Naive thymus-derived CD4-positive, alpha-beta T cell (primary cell): Measurements from ENCODE around the gene MBNL3. TPM values are rescaled to one million over a fixed set of nuclear protein-coding genes. Genes with fewer than 3 reads are reported as not detected.

Experiments
- ATAC-seq: fragments of 150-1000 bp; cut with Tn5 transposase; 2 replicates; pipeline ENCODE4 v1.10.0; 2021; ENCODE audit warnings: mild to moderate bottlenecking, moderate library complexity
- CTCF ChIA-PET: fragments of 350-600 bp; sonication (Branson Sonifier 250); formaldehyde crosslinking; loops from one replicate; lab custom pipeline; 2021; ENCODE audit warnings: antibody characterized with exemption; lab: Charles Lee
- POLR2A ChIA-PET: fragments of 350-600 bp; sonication (Branson Sonifier 250); formaldehyde crosslinking; loops from one replicate; lab custom pipeline; 2021; ENCODE audit warnings: antibody characterized with exemption, inconsistent platforms; lab: Charles Lee
- DNase-seq, 9 donors: peaks; one replicate each; pipeline versions ENCODE4 v3.0.0 to v3.0.0-alpha.2; 2020 to 2022; ENCODE audit warnings: mixed read lengths in 1 of 9
- H3K27ac ChIP-seq: one replicate; pipeline ENCODE4 v1.7.0; 2013; ENCODE audit warnings: mild to moderate bottlenecking, low read depth, low read length, moderate library complexity
- H3K27me3 ChIP-seq, 2 donors: one replicate each; pipeline ENCODE4 v1.7.0; 2013; ENCODE audit warnings: low read length in 2 of 2, mild to moderate bottlenecking in 2 of 2, moderate library complexity in 2 of 2; ENCODE audit not compliant: control insufficient read depth in 2 of 2, insufficient read depth in 2 of 2
- H3K36me3 ChIP-seq, 3 experiments: 1 replicate in 2 of 3; 2 replicates in 1 of 3; pipeline ENCODE4 v1.7.0; 2013; ENCODE audit warnings: low read length in 3 of 3, mild to moderate bottlenecking in 3 of 3, moderate library complexity in 1 of 3; ENCODE audit not compliant: insufficient read depth in 3 of 3, control insufficient read depth in 2 of 3
- H3K4me1 ChIP-seq, 2 donors: one replicate each; pipeline ENCODE4 v1.7.0; 2013; ENCODE audit warnings: low read length in 2 of 2, mild to moderate bottlenecking in 2 of 2, moderate library complexity in 1 of 2; ENCODE audit not compliant: control insufficient read depth in 2 of 2, insufficient read depth in 2 of 2
- H3K4me3 ChIP-seq: 2 replicates; pipeline ENCODE4 v1.7.0; 2013; ENCODE audit warnings: mild to moderate bottlenecking, low read length
- H3K9me3 ChIP-seq, 3 experiments: 1 replicate in 2 of 3; 2 replicates in 1 of 3; pipeline ENCODE4 v1.7.0; 2013; ENCODE audit warnings: low read length in 3 of 3; ENCODE audit not compliant: control insufficient read depth in 2 of 3
- H3K27ac Mint-ChIP-seq, 9 donors: one replicate each; pipeline ENCODE4 v1.8.0; 2020 to 2022; ENCODE audit warnings: mixed read lengths in 9 of 9, mild to moderate bottlenecking in 8 of 9, moderate library complexity in 5 of 9, inconsistent platforms in 2 of 9
- H3K27me3 Mint-ChIP-seq, 5 donors: one replicate each; pipeline ENCODE4 v1.8.0; 2021 to 2022; ENCODE audit warnings: mixed read lengths in 5 of 5, mild to moderate bottlenecking in 1 of 5
- H3K36me3 Mint-ChIP-seq, 5 donors: one replicate each; pipeline ENCODE4 v1.8.0; 2020 to 2022; ENCODE audit warnings: mixed read lengths in 5 of 5, mild to moderate bottlenecking in 3 of 5, inconsistent platforms in 1 of 5
- H3K4me1 Mint-ChIP-seq, 7 donors: one replicate each; pipeline ENCODE4 v1.8.0; 2020 to 2022; ENCODE audit warnings: mixed read lengths in 7 of 7, mild to moderate bottlenecking in 3 of 7, inconsistent platforms in 1 of 7
- H3K4me3 Mint-ChIP-seq, 10 donors: one replicate each; pipeline ENCODE4 v1.8.0; 2020 to 2022; ENCODE audit warnings: mild to moderate bottlenecking in 10 of 10, mixed read lengths in 10 of 10, moderate library complexity in 6 of 10, inconsistent platforms in 2 of 10
- H3K9me3 Mint-ChIP-seq, 11 donors: one replicate each; pipeline ENCODE4 v1.8.0; 2020 to 2022; ENCODE audit warnings: mixed read lengths in 11 of 11, mild to moderate bottlenecking in 4 of 11, inconsistent platforms in 1 of 11, moderate library complexity in 1 of 11
- intact Hi-C, 2 donors: fragments of 100-400 bp; cut with micrococcal nuclease; formaldehyde crosslinking; loops; one replicate each; pipeline ENCODE4 v1.15.1; 2023
- polyA plus RNA-seq, 2 donors: library from polyadenylated mRNA; unstranded; fragments of 300-500 nt; fragmentation: Illumina TruSeq; gene quantifications; one replicate each; pipeline ENCODE4 v1.2.3, GENCODE V29; 2021
- total RNA-seq, 6 experiments: library from RNA in 5 of 6; stranded (reverse) in 5 of 6; gene quantifications; 1 replicate in 5 of 6; 2 replicates in 1 of 6; pipeline ENCODE4 v1.2.3 and lab custom pipeline; 2021 to 2026

The MBNL3 gene
- total and polyA plus RNA-seq, 7 experiments from 2014 or later = 20.8 to 38.5 (median 29.7) TPM

DNA sequence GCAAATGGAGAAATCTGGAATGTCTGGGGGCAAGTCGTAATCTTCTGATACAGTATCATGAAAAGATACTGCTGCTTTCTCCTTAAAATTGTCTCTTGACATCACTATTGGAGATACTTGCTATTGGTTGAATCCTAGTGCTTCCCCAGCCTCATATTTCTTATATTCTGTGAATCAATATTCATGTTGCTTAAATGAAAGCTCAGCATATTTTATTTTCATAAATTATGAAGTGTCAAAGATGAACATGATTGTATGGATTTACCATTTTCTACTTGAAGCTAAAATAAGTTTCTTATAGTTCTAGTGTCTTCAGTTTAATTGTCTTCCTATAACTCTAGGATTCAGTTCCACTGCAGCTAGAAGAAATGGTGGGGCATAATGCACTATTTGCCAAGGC, 29.6 kb upstream of the MBNL3 start:
- intact Hi-C loops = no loop called here
- H3K9me3 ChIP-seq = no peaks in the 10 kb centered on the region
- Mint-ChIP-seq H3K4me1 (no peaks in the 10 kb centered on the region), H3K27me3 (peaks cover 0 to 3% (median 0%) of the 10 kb centered on the region in 5 donors), H3K9me3 (no peaks in the 10 kb centered on the region), H3K4me3 (no peak overlapping the region), H3K36me3 (no peaks in the 10 kb centered on the region), H3K27ac (no peak overlapping the region)
- H3K4me3 ChIP-seq = no peak overlapping the region
- H3K27me3 ChIP-seq = no peaks in the 10 kb centered on the region
- no peak overlapping the region for H3K27ac ChIP-seq
- ChIA-PET CTCF (no interaction called here), POLR2A (no interaction called here)
- ATAC-seq = no peak
- H3K36me3 ChIP-seq = no peaks in the 10 kb centered on the region
- no peaks in the 10 kb centered on the region for H3K4me1 ChIP-seq
- no peak for DNase-seq

- no peak overlapping the region for H3K27ac ChIP-seq
- no peaks in the 10 kb centered on the region for H3K36me3 ChIP-seq
- H3K27me3 ChIP-seq = no peaks in the 10 kb centered on the region
- intact Hi-C loops = no loop called here
- H3K27me3 Mint-ChIP-seq = peaks cover 0 to 12% (median 0%) of the 10 kb centered on the region in 5 donors
- no peaks in the 10 kb centered on the region for H3K9me3 ChIP-seq
- ChIA-PET CTCF (interaction anchor here (0.6 kb wide), 1 partner anchor 145 kb away, joined by 3 read pairs; no protein-coding TSS in a partner anchor), POLR2A (no interaction called here)
- H3K4me1 ChIP-seq = no peaks in the 10 kb centered on the region
- no peak overlapping the region for H3K27ac Mint-ChIP-seq
- H3K4me1 Mint-ChIP-seq = no peaks in the 10 kb centered on the region
- DNase-seq (no peak), ATAC-seq (no peak)
- no peak overlapping the region for H3K4me3 Mint-ChIP-seq
- no peak overlapping the region for H3K4me3 ChIP-seq
- no peaks in the 10 kb centered on the region for H3K9me3 Mint-ChIP-seq
- no peaks in the 10 kb centered on the region for H3K36me3 Mint-ChIP-seq
Measured at GRCh38 chrX:132508834-132509233, 20.0 kb upstream of the MBNL3 start.

GRCh38 chrX:132505116-132505515, 16.3 kb upstream of the MBNL3 start:
- Histone ChIP-seq H3K9me3 (no peaks in the 10 kb centered on the region), H3K36me3 (no peaks in the 10 kb centered on the region), H3K4me1 (no peaks in the 10 kb centered on the region), H3K27me3 (no peaks in the 10 kb centered on the region), H3K27ac (no peak overlapping the region), H3K4me3 (no peak overlapping the region)
- DNase-seq (no peak), ATAC-seq (no peak)
- intact Hi-C loops = no loop called here
- Mint-ChIP-seq H3K4me1 (no peaks in the 10 kb centered on the region), H3K36me3 (no peaks in the 10 kb centered on the region), H3K9me3 (no peaks in the 10 kb centered on the region), H3K4me3 (no peak overlapping the region), H3K27ac (no peak overlapping the region), H3K27me3 (peaks cover 0 to 7% (median 0%) of the 10 kb centered on the region in 5 donors)
- POLR2A ChIA-PET = no interaction called here
- CTCF ChIA-PET = no interaction called here

DNA sequence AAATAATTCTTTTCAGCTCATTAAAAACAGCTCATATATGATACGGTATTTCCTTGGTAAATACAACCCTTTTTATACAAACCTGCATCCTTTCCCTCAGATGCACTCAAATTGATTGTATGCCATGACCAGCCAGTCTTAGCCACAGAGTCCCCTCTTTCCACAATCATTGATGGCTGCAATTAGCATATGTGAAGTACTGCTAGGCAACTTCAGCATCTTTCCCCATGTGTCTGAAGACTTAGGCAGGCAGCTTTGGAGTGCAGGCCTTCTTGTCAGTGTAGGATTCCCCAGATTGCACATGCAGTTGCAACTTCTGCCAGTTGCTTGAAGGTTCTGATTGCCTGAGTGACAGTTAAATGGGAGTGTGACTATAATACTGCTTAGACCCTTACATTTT, 15.6 kb upstream of the MBNL3 start:
- no peaks in the 10 kb centered on the region for H3K9me3 ChIP-seq
- H3K27ac ChIP-seq = no peak overlapping the region
- intact Hi-C loops = no loop called here
- DNase-seq (no peak), ATAC-seq (no peak)
- no peak overlapping the region for H3K27ac Mint-ChIP-seq
- H3K36me3 ChIP-seq = no peaks in the 10 kb centered on the region
- no peaks in the 10 kb centered on the region for H3K9me3 Mint-ChIP-seq
- no peaks in the 10 kb centered on the region for H3K4me1 Mint-ChIP-seq
- no peaks in the 10 kb centered on the region for H3K36me3 Mint-ChIP-seq
- H3K4me3 Mint-ChIP-seq = no peak overlapping the region
- POLR2A ChIA-PET = interaction anchor here (0.7 kb wide), 1 partner anchor 23 kb away, joined by 8 read pairs; no protein-coding TSS in a partner anchor
- no peak overlapping the region for H3K4me3 ChIP-seq
- H3K27me3 Mint-ChIP-seq = peaks cover 0 to 8% (median 0%) of the 10 kb centered on the region in 5 donors
- H3K4me1 ChIP-seq = no peaks in the 10 kb centered on the region
- no peaks in the 10 kb centered on the region for H3K27me3 ChIP-seq
- CTCF ChIA-PET = no interaction called here

- Mint-ChIP-seq H3K9me3 (no peaks in the 10 kb centered on the region), H3K4me1 (no peaks in the 10 kb centered on the region), H3K4me3 (no peak overlapping the region), H3K27ac (no peak overlapping the region), H3K36me3 (no peaks in the 10 kb centered on the region), H3K27me3 (peaks cover 0 to 22% (median 0%) of the 10 kb centered on the region in 5 donors)
- Histone ChIP-seq H3K9me3 (no peaks in the 10 kb centered on the region), H3K27ac (no peak overlapping the region), H3K27me3 (no peaks in the 10 kb centered on the region), H3K36me3 (no peaks in the 10 kb centered on the region), H3K4me1 (no peaks in the 10 kb centered on the region), H3K4me3 (no peak overlapping the region)
- POLR2A ChIA-PET = no interaction called here
- intact Hi-C loops = no loop called here
- ATAC-seq (no peak), DNase-seq (no peak)
- CTCF ChIA-PET = no interaction called here
Measured at GRCh38 chrX:132501606-132502005, 12.8 kb upstream of the MBNL3 start.

DNA sequence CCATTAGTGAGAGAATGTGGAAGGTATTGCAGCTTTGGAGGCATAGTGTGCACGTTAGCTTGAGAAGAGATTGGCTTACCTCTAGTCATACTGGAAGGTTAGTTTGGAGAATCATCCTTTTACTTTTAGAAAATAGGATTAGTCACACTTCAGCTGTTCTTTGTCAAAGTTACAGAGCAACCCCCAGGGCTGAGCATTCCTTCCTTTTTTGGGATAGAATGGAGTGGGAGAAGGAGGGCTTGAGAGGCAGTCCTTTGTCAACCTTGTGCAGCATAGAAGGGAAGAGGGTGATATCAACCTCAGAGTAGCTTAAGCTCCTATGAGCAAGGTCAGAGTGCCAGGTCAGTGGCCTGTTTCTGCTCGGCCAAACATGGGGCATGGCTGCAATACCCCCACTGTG, 8.6 kb upstream of the MBNL3 start:
- POLR2A ChIA-PET = no interaction called here
- no peaks in the 10 kb centered on the region for H3K9me3 Mint-ChIP-seq
- intact Hi-C loops = no loop called here

DNA sequence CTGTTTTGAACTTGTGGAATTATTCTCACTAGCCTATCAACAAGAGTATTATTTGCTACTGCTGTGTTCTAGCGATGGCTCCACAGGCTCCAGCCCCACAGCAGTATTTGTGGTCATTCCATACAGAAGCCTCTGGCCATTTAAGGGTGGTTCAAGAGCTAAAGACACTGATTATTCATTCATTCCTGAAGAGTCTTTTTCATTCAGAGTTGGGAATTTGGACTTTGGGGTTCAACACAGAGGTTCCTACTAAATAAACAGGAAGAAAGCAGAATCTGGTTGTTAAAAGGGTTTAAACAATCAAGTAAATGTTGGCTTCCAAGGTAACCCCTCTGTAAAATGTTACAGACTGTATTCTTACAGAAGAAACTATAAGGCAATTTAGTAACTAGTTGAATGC, 4.3 kb upstream of the MBNL3 start:
- no peaks in the 10 kb centered on the region for H3K9me3 Mint-ChIP-seq
- H3K4me1 ChIP-seq = peaks cover 0 to 12% of the 10 kb centered on the region in 2 donors
- peaks cover 0 to 31% (median 0%) of the 10 kb centered on the region in 5 donors for H3K27me3 Mint-ChIP-seq
- ATAC-seq (no peak), DNase-seq (no peak)
- no peaks in the 10 kb centered on the region for H3K27me3 ChIP-seq
- POLR2A ChIA-PET = no interaction called here
- H3K27ac Mint-ChIP-seq = no peak overlapping the region
- H3K9me3 ChIP-seq = no peaks in the 10 kb centered on the region
- intact Hi-C loops = loop anchor here (5.0 kb wide), 2 partner anchors 99 to 119 kb away; no protein-coding TSS in a partner anchor
- no peak overlapping the region for H3K4me3 Mint-ChIP-seq
- H3K4me3 ChIP-seq = no peak overlapping the region
- peaks cover 0 to 4% (median 0%) of the 10 kb centered on the region in 3 experiments for H3K36me3 ChIP-seq
- peaks cover 4 to 20% (median 15%) of the 10 kb centered on the region in 7 donors for H3K4me1 Mint-ChIP-seq
- no peaks in the 10 kb centered on the region for H3K36me3 Mint-ChIP-seq
- CTCF ChIA-PET = no interaction called here
- no peak overlapping the region for H3K27ac ChIP-seq

More for the DNA sequence above, 8.6 kb upstream of the MBNL3 start:
- no peak for ATAC-seq
- no peak overlapping the region for H3K4me3 Mint-ChIP-seq
- H3K36me3 Mint-ChIP-seq = no peaks in the 10 kb centered on the region
- DNase-seq = no peak
- H3K4me3 ChIP-seq = no peak overlapping the region
- no peaks in the 10 kb centered on the region for H3K36me3 ChIP-seq
- H3K9me3 ChIP-seq = no peaks in the 10 kb centered on the region
- H3K4me1 Mint-ChIP-seq = no peaks in the 10 kb centered on the region
- H3K27ac Mint-ChIP-seq = no peak overlapping the region
- H3K27me3 Mint-ChIP-seq = peaks cover 0 to 32% (median 0%) of the 10 kb centered on the region in 5 donors
- no peaks in the 10 kb centered on the region for H3K4me1 ChIP-seq
- CTCF ChIA-PET = no interaction called here
- H3K27ac ChIP-seq = no peak overlapping the region
- H3K27me3 ChIP-seq = no peaks in the 10 kb centered on the region
